CD4-positive, alpha-beta T cell treated with Interferon alpha-2 for 1 hour (primary cell): ENCODE results near the gene RESP18.
"Not testable (repeated sequence)": the region's sequence is repeated elsewhere in the genome, so short reads cannot be mapped to it uniquely, and the experiment has no call there.

Experiments used
- DNase-seq, 2 donors: peaks; one replicate each; pipeline ENCODE4 v3.0.0-alpha.2; 2020 to 2022

The RESP18 gene

GRCh38 chr2:219291394-219291793, 41.1 kb downstream of the RESP18 start:
- DNase-seq = no peak

- DNase-seq = no peak
Observed at GRCh38 chr2:219290381-219291171, 42.0 kb downstream of the RESP18 start.

- DNase-seq = no peak
Observed at GRCh38 chr2:219289537-219290361, 42.8 kb downstream of the RESP18 start.

- DNase-seq = no peak
Observed at GRCh38 chr2:219289195-219289536, 43.4 kb downstream of the RESP18 start.

- DNase-seq = no peak
Observed at GRCh38 chr2:219287580-219288265, 44.8 kb downstream of the RESP18 start.

GRCh38 chr2:219287116-219287440, 45.5 kb downstream of the RESP18 start:
- DNase-seq = not testable (repeated sequence)

- DNase-seq = no peak
Observed at GRCh38 chr2:219286436-219287115, 46.0 kb downstream of the RESP18 start.

GRCh38 chr2:219285894-219286425, 46.6 kb downstream of the RESP18 start:
- no peak for DNase-seq

- no peak for DNase-seq
Observed at GRCh38 chr2:219285373-219285735, 47.2 kb downstream of the RESP18 start.

GRCh38 chr2:219284501-219285372, 47.8 kb downstream of the RESP18 start:
- DNase-seq = no peak

GRCh38 chr2:219282943-219283581, 49.5 kb downstream of the RESP18 start:
- DNase-seq = no peak

- DNase-seq = no peak
Observed at GRCh38 chr2:219282375-219282774, 50.2 kb downstream of the RESP18 start.

- DNase-seq = no peak
Observed at GRCh38 chr2:219281588-219281987, 51.0 kb downstream of the RESP18 start.

- no peak for DNase-seq
Observed at GRCh38 chr2:219280651-219281050, 51.9 kb downstream of the RESP18 start.

- DNase-seq = no peak
Observed at GRCh38 chr2:219279916-219280516, 52.5 kb downstream of the RESP18 start.

- peak; percentile 99 for DNase-seq
Observed at GRCh38 chr2:219279151-219279915, 53.2 kb downstream of the RESP18 start, which contains the start of gene DNAJB2. Gene DNAJB2, plus strand, starts transcription at chr2:219279366. Its CDS starts 468 bp downstream, at chr2:219279834.

- DNase-seq = no peak
Observed at GRCh38 chr2:219278655-219279150, 53.8 kb downstream of the RESP18 start.

GRCh38 chr2:219277703-219278654, 54.6 kb downstream of the RESP18 start:
- DNase-seq = peak; percentile 71 to 81
